Hippocampal formation (tissue), 2 donors: ENCODE measurements around the gene VAV3.

Experiments
- DNase-seq, 2 donors: peaks; one replicate each; lab custom pipeline; 2025; lab: John Stamatoyannopoulos, UW

The VAV3 gene

DNA sequence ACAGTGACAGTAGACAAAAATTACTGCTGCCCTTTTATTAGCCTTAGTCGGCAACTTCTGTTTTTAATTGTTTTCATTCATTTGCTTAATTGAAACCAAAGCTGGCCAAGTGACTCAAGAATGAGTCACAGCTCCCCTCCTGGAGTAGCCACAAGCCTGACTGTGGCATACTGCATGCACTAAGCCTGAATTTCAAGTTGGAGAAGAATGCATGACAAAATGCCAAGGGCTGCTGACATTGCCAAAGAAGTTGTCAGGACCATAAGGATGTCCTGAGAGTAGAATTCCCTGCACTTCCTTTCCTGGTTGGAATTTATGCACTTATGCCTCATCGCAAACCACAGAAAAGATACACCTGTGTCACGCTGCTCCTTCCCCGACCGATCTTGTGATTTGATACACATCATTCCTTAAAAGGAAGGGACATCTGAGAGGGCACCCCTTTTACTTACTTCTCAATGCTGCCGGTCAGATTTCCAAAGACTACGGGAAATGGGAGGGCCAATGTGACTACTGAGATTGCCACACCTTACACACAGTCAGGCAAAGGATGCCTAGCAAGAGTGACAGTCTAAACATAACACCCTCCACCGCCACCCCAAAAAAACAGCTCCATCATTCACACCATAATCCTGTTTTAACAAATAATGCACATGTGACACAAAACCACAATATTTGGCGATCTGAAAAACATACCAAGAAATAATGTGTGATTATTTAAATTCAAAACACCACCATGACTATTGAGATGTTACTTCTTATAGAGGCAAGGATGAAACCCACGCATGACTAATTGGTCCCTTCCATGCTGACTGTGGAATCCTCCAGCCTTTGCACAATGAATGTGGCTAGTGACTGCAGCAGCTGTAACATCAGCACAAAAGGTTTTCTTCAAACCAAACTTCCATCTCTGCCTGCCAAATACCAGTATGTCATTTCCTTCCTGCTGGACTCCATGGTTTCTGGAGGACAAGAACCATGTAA, 28.2 kb downstream of the VAV3 start:
- no peak for DNase-seq

DNA sequence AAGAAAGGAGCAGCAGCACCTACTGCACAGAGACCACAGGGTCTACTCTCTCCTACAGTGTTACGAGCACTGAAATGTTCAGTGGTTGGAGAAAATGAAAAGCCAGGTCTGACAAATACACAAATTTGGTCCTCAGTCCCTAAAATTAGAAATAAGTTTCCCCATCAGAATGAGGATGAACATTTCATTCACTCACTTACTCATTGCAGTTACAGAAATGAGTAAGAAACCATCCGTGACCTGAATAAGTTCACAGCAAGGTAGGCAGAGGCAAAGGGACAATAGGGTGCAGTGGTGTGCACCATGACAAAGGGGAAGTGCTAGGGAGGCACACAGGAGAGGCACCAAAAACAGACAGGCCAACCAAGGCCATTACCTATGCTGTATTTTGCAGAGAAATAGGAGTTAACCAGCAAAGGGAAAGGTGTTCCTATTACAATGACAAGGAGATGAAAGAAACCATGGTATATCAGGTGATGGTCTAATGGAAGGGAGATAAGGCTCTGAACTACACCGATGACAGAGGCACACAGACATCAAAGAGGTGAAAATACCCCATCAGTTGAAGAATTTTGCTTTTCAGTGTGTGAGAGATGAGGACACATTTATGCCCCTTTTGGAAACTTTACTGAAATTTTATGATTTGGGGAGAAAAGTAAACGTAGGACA, 29.4 kb downstream of the VAV3 start:
- no peak for DNase-seq

DNA sequence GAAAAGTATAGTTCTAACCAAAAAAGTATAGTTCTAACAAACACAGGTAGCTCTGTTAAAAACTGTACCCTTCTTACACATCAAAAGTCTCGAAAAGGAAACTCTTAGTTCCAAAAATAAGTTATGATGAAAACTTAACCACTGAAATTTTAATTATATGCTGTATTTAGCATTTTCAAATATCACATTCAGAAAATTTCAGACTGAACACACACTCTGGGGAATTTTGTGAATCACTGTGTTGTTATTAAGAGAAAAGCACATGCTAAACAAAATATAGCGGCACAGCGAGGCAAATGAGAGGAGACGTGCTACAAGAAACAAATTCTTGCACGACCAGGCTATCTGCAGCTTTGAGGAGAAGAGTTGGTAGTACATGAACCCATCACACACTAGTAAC, 30.4 kb downstream of the VAV3 start:
- DNase-seq, result no peak

DNA sequence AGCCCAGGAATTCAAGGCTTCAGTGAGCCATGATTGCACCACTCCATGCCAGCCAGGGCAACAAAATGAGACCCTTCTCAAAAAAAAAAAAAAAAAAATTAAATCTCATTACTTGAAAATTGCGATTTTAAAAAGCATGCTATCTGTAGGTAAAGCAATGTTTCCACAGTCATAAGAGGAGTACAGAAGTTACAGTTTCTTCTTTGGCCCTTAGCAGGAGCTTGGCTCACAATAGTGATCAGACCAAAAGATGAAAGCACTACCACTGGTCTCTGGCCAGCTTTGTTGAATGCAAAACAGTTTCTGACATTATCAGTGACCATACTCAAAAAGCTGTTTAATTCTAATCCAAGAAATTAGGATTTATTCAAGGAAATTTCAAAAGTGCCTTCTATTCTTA, 31.2 kb downstream of the VAV3 start:
- no peak for DNase-seq

DNA sequence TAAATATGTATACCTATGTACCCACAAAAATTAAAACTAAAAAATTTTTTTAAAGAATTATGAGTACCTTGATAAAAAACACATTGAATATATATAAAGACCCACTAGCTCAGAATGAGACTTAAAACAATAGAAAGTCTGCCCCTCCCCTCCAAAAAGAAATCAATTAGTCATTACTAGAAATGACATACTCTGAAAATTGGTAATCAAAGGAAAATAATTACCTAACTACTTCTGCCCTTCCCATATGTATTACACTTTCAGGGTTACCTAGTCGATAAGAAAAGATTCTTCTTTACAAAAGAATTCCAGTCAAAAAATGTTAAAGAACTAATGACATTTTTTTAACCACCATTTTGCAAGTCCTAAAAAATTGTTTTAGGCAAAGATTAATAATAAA, 34.7 kb downstream of the VAV3 start:
- no peak for DNase-seq

DNA sequence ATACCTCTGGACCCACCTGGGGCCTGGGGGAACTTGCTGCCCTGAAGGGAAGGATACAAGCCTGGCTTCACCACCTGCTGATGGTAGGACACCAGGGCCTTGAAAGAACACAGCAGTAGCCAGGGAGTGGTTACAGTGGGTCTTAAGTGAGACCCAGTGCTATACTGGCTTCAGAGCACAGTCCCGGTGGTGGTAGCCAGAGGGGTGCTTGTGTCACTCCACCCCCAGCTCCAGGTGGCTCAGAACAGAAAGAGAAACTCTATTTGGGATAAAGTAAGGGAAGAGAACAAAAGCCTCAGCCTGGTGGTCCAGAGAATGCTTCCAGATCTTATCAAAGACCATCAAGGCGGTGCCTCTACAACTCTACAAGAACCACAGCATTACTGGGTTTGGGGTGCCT, 37.2 kb downstream of the VAV3 start:
- DNase-seq, result no peak

DNA sequence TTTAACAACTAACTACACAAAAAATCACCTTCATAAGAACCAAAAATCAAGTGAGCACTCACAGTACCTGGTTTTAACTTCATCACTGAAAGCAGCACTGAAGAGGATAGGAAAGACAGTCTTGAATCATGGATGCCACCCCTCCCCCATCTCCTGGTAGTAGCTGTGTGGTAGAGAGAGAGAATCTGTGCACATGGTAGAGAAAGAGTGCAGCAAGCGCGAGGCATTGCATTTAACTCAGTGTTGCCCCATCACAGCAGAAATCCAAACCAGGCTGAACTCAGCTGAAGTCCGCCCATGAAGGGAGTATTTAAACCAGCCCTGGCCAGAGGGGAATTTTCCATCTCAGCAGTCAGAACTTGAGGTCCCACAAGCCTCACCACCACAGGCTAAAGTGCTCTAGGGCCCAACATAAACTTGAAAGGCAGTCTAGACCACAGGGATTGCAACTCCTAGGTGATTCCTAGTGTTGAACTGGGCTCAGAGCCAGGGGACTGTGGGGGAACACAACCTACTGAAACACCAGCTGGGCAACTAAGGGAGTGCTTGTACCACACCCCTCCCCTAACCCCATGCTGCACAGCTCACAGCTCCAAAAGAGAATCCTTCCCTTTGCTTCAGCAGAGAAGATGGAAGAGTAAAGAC, 38.4 kb downstream of the VAV3 start:
- no peak for DNase-seq

DNA sequence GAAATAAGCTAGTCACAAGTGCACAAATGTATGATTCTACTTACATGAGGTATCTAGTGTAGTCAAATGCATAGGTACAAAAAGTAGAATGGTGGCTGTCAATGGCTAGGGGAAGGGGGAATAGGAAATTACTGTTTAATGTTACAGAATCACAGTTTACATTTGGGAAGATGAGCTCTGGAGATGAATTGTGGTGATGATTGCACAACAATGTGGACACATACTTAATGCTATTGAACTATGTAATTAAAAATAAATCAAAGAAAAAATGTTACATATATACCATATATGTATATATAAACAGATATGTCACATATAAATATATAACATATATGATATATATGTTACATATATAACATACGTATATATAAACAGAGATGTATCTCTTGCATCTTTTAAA, 39.4 kb downstream of the VAV3 start:
- DNase-seq, result no peak

DNA sequence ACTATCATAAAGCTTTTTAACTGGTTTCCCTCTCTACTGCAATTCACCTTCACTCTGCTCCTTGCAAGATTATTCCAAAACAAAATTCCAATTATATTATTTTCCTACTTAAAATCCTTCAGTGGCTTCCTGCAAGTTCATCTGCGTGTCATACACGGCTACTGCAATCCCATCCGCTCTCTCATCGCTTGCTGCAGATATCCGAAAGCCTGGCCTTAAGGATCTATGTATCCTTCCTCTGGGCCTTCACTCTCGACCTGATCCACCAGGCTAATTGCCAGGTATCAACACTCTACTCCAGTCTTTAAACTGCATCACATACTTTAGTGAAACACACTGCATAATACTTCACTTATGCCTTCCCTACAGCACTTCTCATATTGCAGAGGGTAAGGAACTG, 44.0 kb downstream of the VAV3 start:
- DNase-seq, result no peak

DNA sequence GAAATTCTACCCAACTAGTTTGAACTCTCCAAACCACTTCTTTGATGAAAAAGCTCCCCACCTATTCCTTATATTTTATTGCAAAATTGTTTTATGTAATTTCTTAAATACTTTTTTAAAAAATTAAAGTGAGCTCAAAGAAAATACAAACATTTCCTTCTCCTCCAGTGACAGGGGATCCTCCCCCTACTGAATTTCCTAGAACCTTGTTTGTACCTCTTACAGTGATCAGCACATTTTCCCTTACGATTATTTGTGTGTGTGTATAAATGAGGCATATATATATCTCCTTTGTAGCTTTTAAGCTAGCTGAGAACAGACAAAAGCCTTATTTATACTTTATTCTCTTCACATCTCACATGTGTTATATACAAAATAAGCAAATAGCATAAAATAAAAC, 44.4 kb downstream of the VAV3 start:
- no peak for DNase-seq

DNA sequence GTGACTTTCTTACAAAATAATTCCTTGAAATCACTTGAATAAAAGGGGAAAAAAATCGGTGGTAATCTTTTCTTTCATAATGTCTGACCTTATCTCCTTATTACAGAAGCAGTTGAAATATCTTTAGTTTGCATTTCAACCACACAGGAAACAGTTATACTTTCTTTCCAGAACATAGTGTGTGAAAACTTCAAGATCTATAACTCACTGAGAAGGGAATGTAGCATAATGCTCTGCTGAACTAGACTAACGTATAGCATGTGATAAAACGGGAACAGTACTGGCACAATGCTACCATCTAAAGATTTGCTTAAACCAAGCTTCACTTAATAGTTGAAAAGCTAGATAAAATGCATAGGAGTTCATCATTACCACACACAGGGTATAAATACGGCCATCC, 45.0 kb downstream of the VAV3 start:
- no peak for DNase-seq

DNA sequence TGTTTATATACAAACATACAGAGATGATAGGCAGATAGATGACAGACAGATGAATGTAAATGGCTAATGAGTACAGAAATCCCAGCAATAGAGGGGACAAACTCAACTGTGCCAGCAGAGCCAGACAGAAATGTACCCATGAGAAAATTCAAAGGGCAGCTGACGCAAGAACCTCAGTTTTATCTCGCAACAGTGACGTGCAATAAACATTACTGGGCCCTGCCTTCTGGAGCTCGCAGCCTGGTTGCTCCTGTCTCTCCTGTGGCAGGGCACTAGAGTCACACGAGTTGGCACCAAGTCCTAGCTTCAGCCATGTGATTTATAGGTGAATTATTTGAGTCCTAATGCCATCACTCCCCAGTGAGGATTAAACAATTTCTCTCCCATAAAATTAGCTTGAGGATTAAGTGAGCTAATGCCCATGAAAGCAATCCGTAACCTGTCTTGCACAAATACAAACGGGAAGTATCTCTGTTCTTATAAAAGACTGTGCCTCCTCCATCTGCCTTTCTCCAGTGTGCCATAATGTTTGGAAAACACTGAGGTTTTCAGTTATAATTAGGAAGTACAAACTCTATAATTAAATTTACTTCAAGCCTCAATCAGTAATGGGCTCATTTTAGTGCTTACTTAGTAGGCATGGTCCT, 50.7 kb downstream of the VAV3 start:
- no peak for DNase-seq

DNA sequence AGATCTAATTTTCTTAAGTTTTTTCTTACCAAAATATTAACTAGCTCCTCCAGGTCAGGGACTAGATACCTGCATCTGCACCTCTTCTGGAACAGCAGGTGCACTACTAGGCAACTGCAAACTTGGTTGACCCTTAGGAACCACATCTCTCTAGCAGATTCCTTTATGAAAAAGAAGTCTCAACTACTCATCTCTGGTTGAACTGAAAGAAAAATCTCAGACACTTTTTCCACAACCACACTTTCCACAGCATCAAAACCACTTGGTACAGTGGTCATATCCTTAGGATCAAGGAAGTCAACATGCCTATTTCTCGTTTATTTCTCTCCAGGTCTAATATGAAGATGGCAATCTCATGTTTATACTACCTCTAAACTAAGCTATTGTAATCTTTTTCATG, 52.3 kb downstream of the VAV3 start:
- no peak for DNase-seq

DNA sequence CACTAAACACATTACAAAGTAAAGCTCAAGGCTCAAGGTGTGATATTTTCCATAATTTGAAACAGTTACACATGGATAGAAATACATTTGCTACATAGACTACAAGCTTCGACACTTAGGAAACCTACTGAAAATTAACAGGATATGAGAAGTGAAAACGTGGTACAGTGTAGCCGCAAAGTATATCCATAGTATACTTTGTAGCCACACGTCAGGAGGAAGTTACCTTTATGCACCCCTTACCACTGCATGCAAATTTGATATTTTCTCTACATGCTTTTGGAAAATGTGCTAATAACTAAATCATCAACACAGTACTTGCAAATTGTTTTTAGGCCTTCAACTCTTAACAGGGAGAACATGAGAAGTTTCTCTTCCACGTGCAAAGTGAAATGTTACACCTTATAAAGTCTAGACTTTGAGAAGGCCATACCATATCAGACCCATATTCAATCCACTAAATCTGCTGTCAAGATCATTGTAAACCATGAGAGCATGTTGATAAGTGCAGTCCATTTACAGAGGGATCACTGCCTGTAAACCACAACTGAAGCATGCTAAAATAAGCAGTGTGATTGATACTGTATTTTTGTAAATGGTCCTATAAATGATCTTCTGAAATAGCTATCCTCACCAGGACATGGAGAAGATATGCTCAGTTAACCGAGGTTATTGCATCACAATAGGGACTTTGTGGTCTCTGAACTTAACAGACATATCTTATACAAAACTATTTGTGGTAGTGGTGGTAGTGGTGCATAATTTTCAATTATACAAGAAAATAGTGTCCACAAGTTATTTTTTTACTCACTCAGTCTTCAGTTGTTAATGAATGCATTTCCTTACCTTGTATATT, 64.7 kb downstream of the VAV3 start:
- no peak for DNase-seq

DNA sequence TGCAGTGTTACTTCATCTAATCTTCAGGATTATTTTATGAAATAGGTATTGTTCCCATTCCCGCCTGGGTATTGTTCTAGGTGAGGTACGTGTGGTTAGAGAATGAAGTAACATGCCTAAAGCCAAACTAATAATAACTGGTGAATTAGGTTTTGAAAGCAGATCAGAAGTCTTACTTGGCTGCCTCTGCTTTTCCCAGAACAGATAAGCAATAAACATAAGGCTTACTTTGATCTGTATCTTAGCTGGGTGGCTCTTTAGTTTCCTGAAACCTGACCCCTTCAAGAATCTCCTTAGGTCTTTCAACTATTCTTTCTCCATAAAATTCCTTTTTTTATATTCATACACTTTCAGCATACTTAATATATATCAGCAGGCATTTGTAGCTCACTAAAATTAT, 65.3 kb downstream of the VAV3 start:
- no peak for DNase-seq

DNA sequence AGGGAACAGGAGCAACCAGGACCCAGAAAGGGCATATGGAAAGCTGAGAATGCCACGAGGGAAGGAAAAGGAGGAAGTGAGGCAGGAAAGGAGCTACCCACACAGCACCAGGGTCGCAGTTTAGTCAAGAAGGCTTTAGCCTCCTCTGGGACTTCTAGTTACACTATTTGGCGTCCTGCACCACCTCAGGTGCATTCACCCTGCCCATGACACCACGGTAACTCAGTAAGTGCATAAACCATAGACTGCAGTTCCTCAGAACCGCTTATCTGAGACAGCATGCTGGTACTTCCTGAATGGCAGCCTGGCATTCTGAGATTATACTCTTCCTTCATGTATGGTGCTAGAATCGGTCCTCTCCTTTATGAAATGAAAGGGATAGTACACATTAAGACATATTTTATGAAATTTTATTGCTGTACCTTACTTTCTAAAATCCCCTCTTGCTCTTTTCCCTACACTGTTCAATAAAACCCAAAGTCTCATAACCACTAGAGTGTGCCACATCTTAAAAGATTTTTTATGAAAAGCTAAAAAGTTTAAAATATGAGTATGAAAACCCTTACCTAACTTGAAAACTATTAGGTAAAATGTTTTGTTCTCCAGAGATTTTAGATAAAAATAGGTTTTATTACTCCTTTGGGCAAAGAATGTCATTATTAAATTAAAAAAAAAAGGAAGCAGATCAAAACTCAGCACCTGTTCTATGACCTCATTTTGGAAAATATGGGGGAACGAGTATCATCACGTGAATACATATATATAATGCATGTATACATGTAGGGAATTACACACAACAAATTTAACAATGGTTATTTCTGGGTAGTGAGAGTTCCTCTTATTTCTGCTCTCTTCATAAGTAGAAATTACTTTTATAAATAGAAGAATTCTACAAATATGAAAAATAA, 67.3 kb downstream of the VAV3 start:
- no peak for DNase-seq

DNA sequence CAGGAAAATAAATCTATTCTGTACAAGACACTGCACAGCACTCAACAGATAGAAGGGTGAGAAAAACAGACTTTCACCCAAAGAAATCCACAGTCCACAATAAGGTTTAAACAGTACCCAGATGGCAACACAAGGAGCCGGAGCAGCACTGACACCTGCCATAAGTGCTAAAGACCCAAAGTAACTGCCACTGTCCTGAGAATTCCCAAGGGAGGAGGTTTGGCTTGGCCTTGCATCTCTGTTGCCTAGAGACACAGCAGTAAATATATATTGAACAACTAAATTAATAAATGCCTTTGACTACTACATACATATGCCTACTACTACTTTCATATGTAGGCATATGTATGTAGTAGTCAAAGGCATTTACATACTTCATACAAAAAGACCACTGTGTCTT, 68.0 kb downstream of the VAV3 start:
- no peak for DNase-seq

DNA sequence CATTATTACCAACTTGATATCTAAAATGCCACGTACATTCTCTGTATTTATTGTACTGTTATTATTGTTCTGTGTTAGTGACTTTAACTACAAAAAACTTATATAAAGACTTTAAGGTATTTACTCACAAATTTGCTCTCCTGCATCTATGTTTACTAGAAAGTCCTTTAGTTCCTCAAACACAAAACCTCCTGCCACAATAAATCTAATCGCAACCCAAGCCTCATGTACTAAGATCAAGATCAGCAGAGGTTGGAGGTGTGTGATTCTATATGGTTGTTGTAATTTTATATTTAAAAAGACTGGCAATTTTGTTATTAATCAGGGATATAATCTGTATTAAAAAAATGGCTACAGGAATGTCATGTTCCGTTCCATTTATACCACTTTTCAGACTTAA, 68.6 kb downstream of the VAV3 start:
- DNase-seq, result no peak

DNA sequence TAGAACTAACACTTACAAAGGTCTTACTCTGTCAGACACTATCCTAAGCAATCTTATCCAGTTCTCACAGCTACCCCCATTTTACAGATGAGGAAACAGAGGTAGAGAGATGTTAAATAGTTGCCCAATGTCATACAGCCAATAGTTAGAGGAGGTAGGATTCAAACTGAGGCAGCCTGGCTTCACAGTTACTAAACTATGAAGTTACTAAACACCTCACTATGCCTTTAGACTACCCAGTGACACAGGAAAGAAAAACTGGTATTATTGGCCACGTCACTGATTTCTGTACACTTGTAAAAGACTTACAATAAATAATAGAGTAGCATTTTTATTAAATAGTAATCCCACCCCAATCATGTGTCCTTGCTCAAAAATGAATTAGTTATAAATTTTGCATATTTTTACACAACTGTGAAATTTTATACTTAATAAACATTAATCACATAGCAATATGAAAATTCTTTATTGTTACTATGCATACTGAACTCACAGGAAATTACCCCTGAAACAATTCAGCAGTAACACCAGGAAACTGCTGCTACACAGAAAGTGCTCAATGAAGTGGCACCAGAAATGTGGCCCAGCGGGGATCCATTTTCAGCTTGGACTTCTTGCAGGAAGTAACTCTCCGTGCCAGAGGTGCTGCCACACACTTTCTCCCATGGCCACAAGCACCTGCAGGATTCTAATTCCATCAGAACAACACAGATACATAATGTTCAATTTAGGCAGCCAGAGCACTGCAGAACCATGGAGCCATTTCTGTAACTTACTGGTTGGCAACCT, 69.4 kb downstream of the VAV3 start:
- no peak for DNase-seq

DNA sequence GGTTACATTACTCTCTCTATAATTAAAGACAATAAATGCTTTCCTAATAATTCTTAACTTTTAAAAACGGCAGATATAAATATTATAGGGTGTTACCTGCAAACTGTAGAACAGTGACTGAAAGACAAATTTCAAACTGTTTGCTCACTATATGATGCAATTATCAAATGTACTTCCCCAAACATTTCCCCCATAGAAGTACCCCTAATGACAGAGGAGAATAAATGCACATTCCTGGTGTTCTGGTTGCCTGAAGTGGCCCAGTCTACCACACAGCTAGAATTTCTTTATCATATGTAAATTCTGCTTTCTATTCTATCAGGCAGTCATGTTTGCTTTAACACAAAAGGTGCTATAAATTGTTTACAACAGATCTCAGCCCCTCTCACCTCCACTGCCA, 70.4 kb downstream of the VAV3 start:
- DNase-seq, result no peak
